Upper lobe of left lung (tissue), 6 donors: ENCODE data around the gene EML1. TPM values are rescaled to one million over a fixed set of nuclear protein-coding genes. Genes with fewer than 3 reads are reported as not detected.

Experiments
- ATAC-seq, 2 donors: fragments of 200-7000 bp; cut with Tn5 transposase; one replicate each; pipeline ENCODE4 v1.9.1; 2022; ENCODE audit warnings: mild to moderate bottlenecking in 2 of 2, moderate library complexity in 2 of 2; ENCODE audit not compliant: low FRiP score in 2 of 2
- DNase-seq, 2 donors: peaks; one replicate each; pipeline ENCODE4 v3.0.0-alpha.2; 2019 to 2020
- H3K27ac ChIP-seq, 4 donors: fragments of 200-600 bp; sonication (generic); one replicate each; pipeline ENCODE4 v1.5.1; 2016 to 2019
- H3K27me3 ChIP-seq, 4 donors: fragments of 200-600 bp; sonication (generic); one replicate each; pipeline ENCODE4 v1.5.1; 2017 to 2019
- H3K36me3 ChIP-seq, 4 donors: fragments of 200-600 bp; sonication (generic); one replicate each; pipeline ENCODE4 v1.5.1; 2016 to 2019
- H3K4me1 ChIP-seq, 4 donors: fragments of 200-600 bp; sonication (generic); one replicate each; pipeline ENCODE4 v1.5.1; 2018 to 2019
- H3K4me3 ChIP-seq, 4 donors: fragments of 200-600 bp; sonication (generic); one replicate each; pipeline ENCODE4 v1.5.1; 2017 to 2019; ENCODE audit warnings: mild to moderate bottlenecking in 2 of 4, moderate library complexity in 1 of 4
- H3K9me3 ChIP-seq, 4 donors: fragments of 200-600 bp; sonication (generic); one replicate each; pipeline ENCODE4 v1.5.1; 2018 to 2019
- EP300 ChIP-seq, 4 donors: sonication (generic); formaldehyde crosslinking; IDR thresholded peaks; one replicate each; pipeline ENCODE4 v1.5.1; 2017; ENCODE audit warnings: antibody characterized with exemption in 4 of 4, control low read depth in 2 of 4
- POLR2A ChIP-seq, 4 donors: fragments of 450-650 bp; IDR thresholded peaks; one replicate each; pipeline ENCODE4 v1.5.1; 2016 to 2017; ENCODE audit warnings: antibody characterized with exemption in 4 of 4, mild to moderate bottlenecking in 2 of 4
- POLR2AphosphoS5 ChIP-seq, 2 donors: sonication (generic); formaldehyde crosslinking; IDR thresholded peaks; one replicate each; pipeline ENCODE4 v1.5.1; 2017; ENCODE audit warnings: antibody characterized with exemption in 2 of 2
- WGBS, 2 donors: methylation state at CpG; one replicate each; pipeline ENCODE4 v1.1.5; 2017 to 2018; 5-methylcytosine and 5-hydroxymethylcytosine counted together
- total RNA-seq, 6 donors: library from RNA; depleted of rRNA in 4 of 6; stranded (reverse); fragments of >200 nt in 4 of 6; gene quantifications; one replicate each; pipeline versions ENCODE4 v1.1.0 to v1.2.1, GENCODE V29; 2016 to 2021
- TF ChIP-seq, protein P1 (sequence below), 6 experiments: fragments of 450-650 bp in 4 of 6; fragments of 200-600 bp in 2 of 6; sonication (generic) in 2 of 6; IDR thresholded peaks; one replicate each; pipeline ENCODE4 v1.5.1; 2016 to 2019; ENCODE audit warnings: antibody characterized with exemption in 6 of 6
- donor health status: DM: no; HTN: no; CAD: no; lungs with moderate emphysema.
- donor health status: DM: no; HTN: yes; CAD: no; lungs with severe emphysema.

The EML1 gene
- total RNA-seq, 6 donors from 2014 or later, result 22.2 to 55.5 (median 36.4) TPM

- ATAC-seq (no peak), DNase-seq (no peak)
- TF ChIP-seq POLR2AphosphoS5 (IDR thresholded peaks at IDR 0.05) (no peak), POLR2A (IDR thresholded peaks at IDR 0.05) (no peak), EP300 (IDR thresholded peaks at IDR 0.05) (no peak)
- TF ChIP-seq, protein P1, sequence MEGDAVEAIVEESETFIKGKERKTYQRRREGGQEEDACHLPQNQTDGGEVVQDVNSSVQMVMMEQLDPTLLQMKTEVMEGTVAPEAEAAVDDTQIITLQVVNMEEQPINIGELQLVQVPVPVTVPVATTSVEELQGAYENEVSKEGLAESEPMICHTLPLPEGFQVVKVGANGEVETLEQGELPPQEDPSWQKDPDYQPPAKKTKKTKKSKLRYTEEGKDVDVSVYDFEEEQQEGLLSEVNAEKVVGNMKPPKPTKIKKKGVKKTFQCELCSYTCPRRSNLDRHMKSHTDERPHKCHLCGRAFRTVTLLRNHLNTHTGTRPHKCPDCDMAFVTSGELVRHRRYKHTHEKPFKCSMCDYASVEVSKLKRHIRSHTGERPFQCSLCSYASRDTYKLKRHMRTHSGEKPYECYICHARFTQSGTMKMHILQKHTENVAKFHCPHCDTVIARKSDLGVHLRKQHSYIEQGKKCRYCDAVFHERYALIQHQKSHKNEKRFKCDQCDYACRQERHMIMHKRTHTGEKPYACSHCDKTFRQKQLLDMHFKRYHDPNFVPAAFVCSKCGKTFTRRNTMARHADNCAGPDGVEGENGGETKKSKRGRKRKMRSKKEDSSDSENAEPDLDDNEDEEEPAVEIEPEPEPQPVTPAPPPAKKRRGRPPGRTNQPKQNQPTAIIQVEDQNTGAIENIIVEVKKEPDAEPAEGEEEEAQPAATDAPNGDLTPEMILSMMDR (IDR thresholded peaks at IDR 0.05), result no peak
- no peaks in the 10 kb centered on the region for H3K9me3 ChIP-seq
- WGBS, 2 donors, result 87% methylated on average over 18 of the region's 18 CpGs
- no peak overlapping the region for H3K4me3 ChIP-seq
- H3K36me3 ChIP-seq, result no peaks in the 10 kb centered on the region
- peaks cover 6 to 20% (median 17%) of the 10 kb centered on the region in 4 donors for H3K4me1 ChIP-seq
- no peaks in the 10 kb centered on the region for H3K27me3 ChIP-seq
- H3K27ac ChIP-seq, result no peak overlapping the region
Observed at GRCh38 chr14:99822800-99823455, 29.7 kb downstream of the EML1 start.

- Histone ChIP-seq H3K36me3 (no peaks in the 10 kb centered on the region), H3K27ac (no peak overlapping the region), H3K4me3 (no peak overlapping the region), H3K9me3 (no peaks in the 10 kb centered on the region), H3K4me1 (peaks cover 6 to 16% (median 12%) of the 10 kb centered on the region in 4 donors), H3K27me3 (no peaks in the 10 kb centered on the region)
- TF ChIP-seq POLR2AphosphoS5 (IDR thresholded peaks at IDR 0.05), result no peak
- no peak for TF ChIP-seq POLR2A (IDR thresholded peaks at IDR 0.05)
- TF ChIP-seq, protein P1 (IDR thresholded peaks at IDR 0.05), result no peak
- no peak for TF ChIP-seq EP300 (IDR thresholded peaks at IDR 0.05)
- DNase-seq (no peak), ATAC-seq (no peak)
- WGBS, 2 donors, result 93 to 97% methylated on average over 2 of the region's 2 CpGs
Observed at GRCh38 chr14:99824776-99825175, 31.6 kb downstream of the EML1 start.

GRCh38 chr14:99829450-99829849, 36.2 kb downstream of the EML1 start:
- 48 to 94% methylated on average over 2 of the region's 2 CpGs for WGBS, 2 donors
- Histone ChIP-seq H3K27ac (no peak overlapping the region), H3K36me3 (no peaks in the 10 kb centered on the region), H3K4me1 (no peaks in the 10 kb centered on the region), H3K27me3 (no peaks in the 10 kb centered on the region), H3K4me3 (no peak overlapping the region), H3K9me3 (no peaks in the 10 kb centered on the region)
- TF ChIP-seq EP300 (IDR thresholded peaks at IDR 0.05) (no peak), POLR2A (IDR thresholded peaks at IDR 0.05) (no peak), POLR2AphosphoS5 (IDR thresholded peaks at IDR 0.05) (no peak)
- TF ChIP-seq, protein P1 (IDR thresholded peaks at IDR 0.05), result no peak
- ATAC-seq, result no peak
- DNase-seq, result no peak

DNA sequence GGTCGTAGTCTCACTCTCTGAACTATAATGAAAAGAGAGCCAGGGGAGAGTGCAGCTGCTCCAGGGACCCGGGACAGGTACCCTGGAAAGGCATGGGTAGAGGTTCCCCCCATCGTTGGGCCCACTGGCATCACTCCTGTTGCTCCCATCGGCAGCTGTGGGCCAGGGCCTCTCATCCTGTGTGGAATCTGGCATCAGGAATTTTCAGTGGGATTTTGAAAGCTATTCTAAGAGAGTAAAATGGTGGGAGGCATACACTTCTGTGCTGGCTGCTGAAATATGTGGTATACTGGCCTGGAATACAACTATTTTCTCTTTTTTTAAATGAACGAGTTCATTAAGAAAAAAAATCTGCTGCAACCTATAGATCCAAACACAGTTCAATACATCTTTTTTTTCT, 38.1 kb downstream of the EML1 start:
- H3K27me3 ChIP-seq, result no peaks in the 10 kb centered on the region
- ATAC-seq (no peak), DNase-seq (no peak)
- TF ChIP-seq, protein P1 (IDR thresholded peaks at IDR 0.05), result no peak
- TF ChIP-seq POLR2AphosphoS5 (IDR thresholded peaks at IDR 0.05) (no peak), EP300 (IDR thresholded peaks at IDR 0.05) (no peak), POLR2A (IDR thresholded peaks at IDR 0.05) (no peak)
- H3K27ac ChIP-seq, result no peak overlapping the region
- H3K9me3 ChIP-seq, result no peaks in the 10 kb centered on the region
- no peaks in the 10 kb centered on the region for H3K4me1 ChIP-seq
- H3K36me3 ChIP-seq, result no peaks in the 10 kb centered on the region
- no peak overlapping the region for H3K4me3 ChIP-seq
- WGBS, 2 donors, result 82 to 90% methylated on average over 5 of the region's 5 CpGs
